SK-N-SH (cell line): Measurements from ENCODE around the gene GCH1.

Source experiments
- CTCF ChIP-seq: fragments of 200-600 bp; sonication (generic); IDR thresholded peaks from 2 replicates; pipeline ENCODE4 v1.6.1; 2017; ENCODE audit warnings: antibody characterized with exemption, mild to moderate bottlenecking, moderate library complexity
- MAX ChIP-seq: IDR thresholded peaks from 2 replicates; pipeline ENCODE4 v1.4.0; 2012; ENCODE audit warnings: low read depth
- MXI1 ChIP-seq: IDR thresholded peaks from 2 replicates; pipeline ENCODE4 v1.6.1; 2012; ENCODE audit warnings: mild to moderate bottlenecking, low read depth, low read length, improper control_type of control experiment
- POLR2AphosphoS5 ChIP-seq: IDR thresholded peaks from 2 replicates; pipeline ENCODE4 v1.6.1; 2012; ENCODE audit warnings: low read depth, low read length
- REST ChIP-seq: IDR thresholded peaks from 2 replicates; pipeline ENCODE4 v1.6.1; 2012; ENCODE audit warnings: mild to moderate bottlenecking, low read depth, low read length, moderate library complexity
- RXRA ChIP-seq: IDR thresholded peaks from 2 replicates; pipeline ENCODE4 v1.4.0; 2012; ENCODE audit warnings: low read depth, mild to moderate bottlenecking, borderline replicate concordance
- SMC3 ChIP-seq: IDR thresholded peaks from 2 replicates; pipeline ENCODE4 v1.6.1; 2012; ENCODE audit warnings: low read depth, low read length, improper control_type of control experiment
- TAF1 ChIP-seq: IDR thresholded peaks from 2 replicates; pipeline ENCODE4 v1.6.1; 2012; ENCODE audit warnings: low read depth, mild to moderate bottlenecking, low read length, moderate library complexity, borderline replicate concordance
- YY1 ChIP-seq: IDR thresholded peaks from 2 replicates; pipeline ENCODE4 v1.4.0; 2012; ENCODE audit warnings: low read depth, mild to moderate bottlenecking

GRCh38 chr14:54804538-54805041, 98.0 kb downstream of the GCH1 start:
- TF ChIP-seq MAX (no peak), TAF1 (no peak), CTCF (no peak), REST (no peak), MXI1 (no peak), RXRA (no peak), POLR2AphosphoS5 (no peak), YY1 (no peak), SMC3 (no peak)
